ENCODE results near the gene TMIE. TPM values are rescaled to one million over a fixed set of nuclear protein-coding genes. Genes with fewer than 3 reads are reported as not detected.
A peak's percentile ranks its signal among the peaks of the same experiment; 100 is the strongest.

The TMIE gene
- total and polyA plus RNA-seq, 9 of the 15 experiments (the other 6 are each of a cell fraction or from before 2014, with no cell fraction given) = not detected

DNA sequence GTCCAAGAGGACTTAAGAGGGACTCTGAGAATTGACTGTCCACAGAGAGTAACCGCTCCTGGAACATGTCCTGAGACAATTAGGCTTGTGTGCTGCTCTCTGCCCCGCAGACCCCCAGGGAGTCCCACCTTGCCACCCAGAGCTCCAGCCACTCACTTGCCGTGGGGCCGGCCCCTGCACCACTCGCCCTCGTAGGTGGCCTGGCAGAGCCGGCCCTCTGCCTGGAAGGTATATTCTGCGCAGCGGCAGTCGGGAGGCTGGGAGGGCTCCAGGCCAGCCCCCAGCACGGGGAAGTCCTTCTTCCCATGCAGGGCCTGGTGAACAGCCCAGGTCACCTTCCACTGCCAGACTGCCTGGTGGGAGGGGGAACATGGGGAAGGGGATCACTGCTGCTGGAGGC, 18.2 kb upstream of the TMIE start:
- ChIA-PET CTCF (ENCODE audit: low intra/inter-chr PET ratio) (no interaction called here), POLR2A (interaction anchor here (0.7 to 0.9 kb wide), 2 partner anchors 9 to 717 kb away, joined by 3 read pairs; no protein-coding TSS in a partner anchor)
- ATAC-seq = no peak
- no peak for FAIRE-seq
- Histone ChIP-seq H2AFZ (ENCODE audit: low read depth, low read length) (no peak overlapping the region), H3K4me2 (ENCODE audit: insufficient read depth, low read length) (no peak overlapping the region), H3K4me3 (no peak overlapping the region), H4K20me1 (replicated peaks; ENCODE audit: control insufficient read depth, insufficient read depth, low read length) (peaks cover 29% of the 10 kb centered on the region), H3K36me3 (ENCODE audit: control insufficient read depth, insufficient read depth, low read length) (no peaks in the 10 kb centered on the region), H3K27ac (ENCODE audit: extremely low read depth, low read depth, low read length) (no peak overlapping the region), H3K9ac (ENCODE audit: insufficient read depth in 1 of 2, low read depth in 2 of 2, low read length in 2 of 2) (peak overlapping the region in 1 of 2 experiments; percentile 18; a peak in 1 of 4 replicates), H3K79me2 (ENCODE audit: control insufficient read depth, insufficient read depth, low read length) (no peaks in the 10 kb centered on the region), H3K4me1 (replicated peaks in 1 of 2; ENCODE audit: control insufficient read depth in 2 of 2, insufficient read depth in 2 of 2, low read length in 2 of 2) (peaks cover 0 to 4% of the 10 kb centered on the region in 2 experiments; a peak in 1 of 5 replicates), H3K9me1 (ENCODE audit: control insufficient read depth, insufficient read depth, low read length) (peaks cover 5% of the 10 kb centered on the region), H3K27me3 (ENCODE audit: control insufficient read depth in 2 of 2, insufficient read depth in 2 of 2, low read length in 2 of 2) (peaks cover 30 to 97% of the 10 kb centered on the region in 2 experiments; a peak in 4 of 5 replicates), H3K9me3 (replicated peaks; ENCODE audit: control insufficient read depth, insufficient read depth, low read depth, low read length) (no peaks in the 10 kb centered on the region)
- in situ Hi-C loops (cut with MboI) (no loop called here), intact Hi-C loops (cut with micrococcal nuclease) (no loop called here)
- BruUV-seq (replicated peaks) = no TSS peak
- DNase-seq (ENCODE audit: extremely low read depth in 1 of 4, low spot score in 3 of 4) = no peak
- 6% methylated on average over 11 of the region's 11 CpGs for WGBS (ENCODE audit: insufficient coverage, low coverage, missing lambda C conversion rate)
- no peak for TF ChIP-seq ZNF79 (CRISPR knock-in tag; IDR thresholded peaks at IDR 0.05; ENCODE audit: low read depth)
- TF ChIP-seq REST (IDR thresholded peaks at IDR 0.05; ENCODE audit: borderline replicate concordance) = no peak
- no peak for TF ChIP-seq REST (CRISPR knock-in tag; IDR thresholded peaks at IDR 0.05; ENCODE audit: low read depth)

All from K562 (cell line).